Measurements from ENCODE around the gene ZNF598. TPM values are rescaled to one million over a fixed set of nuclear protein-coding genes. Genes with fewer than 3 reads are reported as not detected.

Gene ZNF598
- total and polyA plus RNA-seq, 2 of the 13 experiments (the other 11 are each of a cell fraction or from before 2014, with no cell fraction given) = 13.5 to 14.2 TPM

DNA sequence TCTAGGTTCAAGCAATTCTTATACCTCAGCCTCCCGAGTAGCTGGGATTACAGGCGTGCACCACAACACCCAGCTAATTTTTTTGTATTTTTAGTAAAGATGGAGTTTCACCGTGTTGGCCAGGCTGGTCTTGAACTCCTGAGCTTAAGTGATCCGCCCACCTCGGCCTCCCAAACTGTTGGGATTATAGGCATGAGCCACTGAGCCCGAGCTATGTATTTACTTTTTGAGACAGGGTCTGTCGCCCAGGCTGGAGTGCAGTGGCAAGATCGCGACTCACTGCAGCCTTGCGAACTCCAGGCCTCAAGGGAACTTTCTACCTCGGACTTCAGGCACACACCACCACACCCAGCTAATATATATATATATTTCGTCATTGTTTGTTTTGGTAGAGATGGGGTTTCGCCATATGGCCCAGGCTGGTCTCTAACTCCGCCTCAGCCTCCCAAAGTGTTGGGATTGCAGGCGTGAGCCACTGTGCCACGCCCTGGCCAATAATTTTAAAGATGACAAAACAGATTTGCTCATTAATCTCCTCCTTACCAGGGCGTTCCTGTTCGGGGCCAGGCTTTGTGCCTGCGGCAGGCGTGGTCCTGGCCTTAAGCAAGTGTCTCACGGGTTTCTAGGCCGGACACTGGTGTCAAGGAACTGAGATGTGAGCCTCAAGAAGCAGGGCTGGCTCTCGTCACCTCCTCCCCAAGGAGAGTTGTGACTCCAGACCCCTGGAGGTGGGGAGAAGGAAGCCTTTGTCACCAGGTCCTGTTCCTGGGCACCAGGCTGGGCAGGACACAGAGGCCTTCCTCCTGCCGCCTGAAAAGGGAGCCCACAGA is 5.7 kb upstream of the ZNF598 start (continued):
- TF ChIP-seq ZNF629 (CRISPR knock-in tag; conservative IDR thresholded peaks at IDR 0.05) (no peak), SALL2 (CRISPR knock-in tag; IDR thresholded peaks at IDR 0.05) (no peak), ZNF570 (CRISPR knock-in tag; IDR thresholded peaks at IDR 0.05; ENCODE audit: borderline replicate concordance) (no peak), MBNL3 (CRISPR knock-in tag; conservative IDR thresholded peaks at IDR 0.05) (no peak), HNRNPK (IDR thresholded peaks at IDR 0.05; ENCODE audit: low read depth, low read length, poor library complexity, severe bottlenecking) (no peak), ZNF768 (CRISPR knock-in tag; IDR thresholded peaks at IDR 0.05) (no peak), ZNF234 (CRISPR knock-in tag; conservative IDR thresholded peaks at IDR 0.05) (no peak), ZBTB8A (CRISPR knock-in tag; IDR thresholded peaks at IDR 0.05; ENCODE audit: borderline replicate concordance, low read depth) (no peak), NPAS2 (CRISPR knock-in tag; IDR thresholded peaks at IDR 0.05; ENCODE audit: borderline replicate concordance) (no peak), IKZF1 (IDR thresholded peaks at IDR 0.05) (no peak), NKX3-1 (CRISPR knock-in tag; IDR thresholded peaks at IDR 0.05) (no peak), ATF1 (CRISPR knock-in tag; IDR thresholded peaks at IDR 0.05) (no peak), NR2C2 (CRISPR knock-in tag; IDR thresholded peaks at IDR 0.05; ENCODE audit: borderline replicate concordance) (no peak), ZNF496 (CRISPR knock-in tag; IDR thresholded peaks at IDR 0.05; ENCODE audit: insufficient replicate concordance) (no peak), ARNT (IDR thresholded peaks at IDR 0.05) (no peak), MTF2 (CRISPR knock-in tag; IDR thresholded peaks at IDR 0.05; ENCODE audit: borderline replicate concordance) (no peak), ZNF329 (CRISPR knock-in tag; IDR thresholded peaks at IDR 0.05; ENCODE audit: low read depth) (no peak), ZNF232 (CRISPR knock-in tag; IDR thresholded peaks at IDR 0.05; ENCODE audit: borderline replicate concordance) (0 out of 2 replicates have a peak, but pooled peaks have one; percentile 38)
- TF ChIP-seq, protein P1, sequence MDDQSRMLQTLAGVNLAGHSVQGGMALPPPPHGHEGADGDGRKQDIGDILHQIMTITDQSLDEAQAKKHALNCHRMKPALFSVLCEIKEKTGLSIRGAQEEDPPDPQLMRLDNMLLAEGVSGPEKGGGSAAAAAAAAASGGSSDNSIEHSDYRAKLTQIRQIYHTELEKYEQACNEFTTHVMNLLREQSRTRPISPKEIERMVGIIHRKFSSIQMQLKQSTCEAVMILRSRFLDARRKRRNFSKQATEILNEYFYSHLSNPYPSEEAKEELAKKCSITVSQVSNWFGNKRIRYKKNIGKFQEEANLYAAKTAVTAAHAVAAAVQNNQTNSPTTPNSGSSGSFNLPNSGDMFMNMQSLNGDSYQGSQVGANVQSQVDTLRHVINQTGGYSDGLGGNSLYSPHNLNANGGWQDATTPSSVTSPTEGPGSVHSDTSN (CRISPR knock-in tag; IDR thresholded peaks at IDR 0.05; ENCODE audit: borderline replicate concordance) = no peak
- TF ChIP-seq, protein P2, sequence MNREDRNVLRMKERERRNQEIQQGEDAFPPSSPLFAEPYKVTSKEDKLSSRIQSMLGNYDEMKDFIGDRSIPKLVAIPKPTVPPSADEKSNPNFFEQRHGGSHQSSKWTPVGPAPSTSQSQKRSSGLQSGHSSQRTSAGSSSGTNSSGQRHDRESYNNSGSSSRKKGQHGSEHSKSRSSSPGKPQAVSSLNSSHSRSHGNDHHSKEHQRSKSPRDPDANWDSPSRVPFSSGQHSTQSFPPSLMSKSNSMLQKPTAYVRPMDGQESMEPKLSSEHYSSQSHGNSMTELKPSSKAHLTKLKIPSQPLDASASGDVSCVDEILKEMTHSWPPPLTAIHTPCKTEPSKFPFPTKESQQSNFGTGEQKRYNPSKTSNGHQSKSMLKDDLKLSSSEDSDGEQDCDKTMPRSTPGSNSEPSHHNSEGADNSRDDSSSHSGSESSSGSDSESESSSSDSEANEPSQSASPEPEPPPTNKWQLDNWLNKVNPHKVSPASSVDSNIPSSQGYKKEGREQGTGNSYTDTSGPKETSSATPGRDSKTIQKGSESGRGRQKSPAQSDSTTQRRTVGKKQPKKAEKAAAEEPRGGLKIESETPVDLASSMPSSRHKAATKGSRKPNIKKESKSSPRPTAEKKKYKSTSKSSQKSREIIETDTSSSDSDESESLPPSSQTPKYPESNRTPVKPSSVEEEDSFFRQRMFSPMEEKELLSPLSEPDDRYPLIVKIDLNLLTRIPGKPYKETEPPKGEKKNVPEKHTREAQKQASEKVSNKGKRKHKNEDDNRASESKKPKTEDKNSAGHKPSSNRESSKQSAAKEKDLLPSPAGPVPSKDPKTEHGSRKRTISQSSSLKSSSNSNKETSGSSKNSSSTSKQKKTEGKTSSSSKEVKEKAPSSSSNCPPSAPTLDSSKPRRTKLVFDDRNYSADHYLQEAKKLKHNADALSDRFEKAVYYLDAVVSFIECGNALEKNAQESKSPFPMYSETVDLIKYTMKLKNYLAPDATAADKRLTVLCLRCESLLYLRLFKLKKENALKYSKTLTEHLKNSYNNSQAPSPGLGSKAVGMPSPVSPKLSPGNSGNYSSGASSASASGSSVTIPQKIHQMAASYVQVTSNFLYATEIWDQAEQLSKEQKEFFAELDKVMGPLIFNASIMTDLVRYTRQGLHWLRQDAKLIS (CRISPR knock-in tag; IDR thresholded peaks at IDR 0.05) = no peak
- TF ChIP-seq, protein P3, sequence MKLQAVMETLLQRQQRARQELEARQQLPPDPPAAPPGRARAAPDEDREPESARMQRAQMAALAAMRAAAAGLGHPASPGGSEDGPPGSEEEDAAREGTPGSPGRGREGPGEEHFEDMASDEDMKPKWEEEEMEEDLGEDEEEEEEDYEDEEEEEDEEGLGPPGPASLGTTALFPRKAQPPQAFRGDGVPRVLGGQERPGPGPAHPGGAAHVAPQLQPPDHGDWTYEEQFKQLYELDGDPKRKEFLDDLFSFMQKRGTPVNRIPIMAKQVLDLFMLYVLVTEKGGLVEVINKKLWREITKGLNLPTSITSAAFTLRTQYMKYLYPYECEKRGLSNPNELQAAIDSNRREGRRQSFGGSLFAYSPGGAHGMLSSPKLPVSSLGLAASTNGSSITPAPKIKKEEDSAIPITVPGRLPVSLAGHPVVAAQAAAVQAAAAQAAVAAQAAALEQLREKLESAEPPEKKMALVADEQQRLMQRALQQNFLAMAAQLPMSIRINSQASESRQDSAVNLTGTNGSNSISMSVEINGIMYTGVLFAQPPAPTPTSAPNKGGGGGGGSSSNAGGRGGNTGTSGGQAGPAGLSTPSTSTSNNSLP (IDR thresholded peaks at IDR 0.05; ENCODE audit: low read depth, low read length) = 0 out of 2 replicates have a peak, but pooled peaks have one; percentile 22
- TF ChIP-seq, protein P4, sequence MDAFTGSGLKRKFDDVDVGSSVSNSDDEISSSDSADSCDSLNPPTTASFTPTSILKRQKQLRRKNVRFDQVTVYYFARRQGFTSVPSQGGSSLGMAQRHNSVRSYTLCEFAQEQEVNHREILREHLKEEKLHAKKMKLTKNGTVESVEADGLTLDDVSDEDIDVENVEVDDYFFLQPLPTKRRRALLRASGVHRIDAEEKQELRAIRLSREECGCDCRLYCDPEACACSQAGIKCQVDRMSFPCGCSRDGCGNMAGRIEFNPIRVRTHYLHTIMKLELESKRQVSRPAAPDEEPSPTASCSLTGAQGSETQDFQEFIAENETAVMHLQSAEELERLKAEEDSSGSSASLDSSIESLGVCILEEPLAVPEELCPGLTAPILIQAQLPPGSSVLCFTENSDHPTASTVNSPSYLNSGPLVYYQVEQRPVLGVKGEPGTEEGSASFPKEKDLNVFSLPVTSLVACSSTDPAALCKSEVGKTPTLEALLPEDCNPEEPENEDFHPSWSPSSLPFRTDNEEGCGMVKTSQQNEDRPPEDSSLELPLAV (CRISPR knock-in tag; conservative IDR thresholded peaks at IDR 0.05; ENCODE audit: low read depth) = no peak

Measured in HepG2 (cell line).